NCI-H2081 (cell line): ENCODE measurements around the gene CLASRP.
"Not testable (repeated sequence)": the region's sequence is repeated elsewhere in the genome, so short reads cannot be mapped to it uniquely, and the experiment has no call there.

Experiments
- DNase-seq, 2 experiments: peaks; one replicate each; lab custom pipeline; 2025; lab: John Stamatoyannopoulos, UW

Gene CLASRP, protein sequence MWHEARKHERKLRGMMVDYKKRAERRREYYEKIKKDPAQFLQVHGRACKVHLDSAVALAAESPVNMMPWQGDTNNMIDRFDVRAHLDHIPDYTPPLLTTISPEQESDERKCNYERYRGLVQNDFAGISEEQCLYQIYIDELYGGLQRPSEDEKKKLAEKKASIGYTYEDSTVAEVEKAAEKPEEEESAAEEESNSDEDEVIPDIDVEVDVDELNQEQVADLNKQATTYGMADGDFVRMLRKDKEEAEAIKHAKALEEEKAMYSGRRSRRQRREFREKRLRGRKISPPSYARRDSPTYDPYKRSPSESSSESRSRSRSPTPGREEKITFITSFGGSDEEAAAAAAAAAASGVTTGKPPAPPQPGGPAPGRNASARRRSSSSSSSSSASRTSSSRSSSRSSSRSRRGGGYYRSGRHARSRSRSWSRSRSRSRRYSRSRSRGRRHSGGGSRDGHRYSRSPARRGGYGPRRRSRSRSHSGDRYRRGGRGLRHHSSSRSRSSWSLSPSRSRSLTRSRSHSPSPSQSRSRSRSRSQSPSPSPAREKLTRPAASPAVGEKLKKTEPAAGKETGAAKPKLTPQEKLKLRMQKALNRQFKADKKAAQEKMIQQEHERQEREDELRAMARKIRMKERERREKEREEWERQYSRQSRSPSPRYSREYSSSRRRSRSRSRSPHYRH

GRCh38 chr19:45038931-45039893 is at the start of gene CLASRP:
Gene CLASRP (plus strand): TSS chr19:45039045. CDS start chr19:45040213, 1,168 bp downstream.
- DNase-seq, result peak; percentile 81 to 89

DNA sequence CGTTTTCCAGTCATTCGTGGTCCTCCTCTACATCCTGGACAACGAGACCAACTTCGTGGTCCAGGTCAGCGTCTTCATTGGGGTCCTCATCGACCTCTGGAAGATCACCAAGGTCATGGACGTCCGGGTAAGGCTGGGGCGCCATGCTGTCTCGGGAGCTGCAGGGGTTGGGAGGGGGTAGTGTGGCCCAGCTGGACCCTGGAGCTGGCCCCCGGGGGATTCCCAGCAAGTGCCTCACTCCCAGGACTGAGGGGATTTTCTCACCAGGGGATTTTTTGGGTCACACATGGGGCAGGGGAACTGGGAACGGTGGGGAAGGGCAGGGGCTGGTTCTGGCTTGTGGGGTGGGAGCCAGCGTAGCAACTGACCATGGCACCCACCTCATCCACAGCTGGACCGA is 48.4 kb upstream of the CLASRP start:
- DNase-seq, result no peak

- DNase-seq, result no peak
These were observed 47.9 kb upstream of the CLASRP start for GRCh38 chr19:44990966-44991365.

GRCh38 chr19:44992336-44993163 is 46.3 kb upstream of the CLASRP start:
- DNase-seq, result no peak

DNA sequence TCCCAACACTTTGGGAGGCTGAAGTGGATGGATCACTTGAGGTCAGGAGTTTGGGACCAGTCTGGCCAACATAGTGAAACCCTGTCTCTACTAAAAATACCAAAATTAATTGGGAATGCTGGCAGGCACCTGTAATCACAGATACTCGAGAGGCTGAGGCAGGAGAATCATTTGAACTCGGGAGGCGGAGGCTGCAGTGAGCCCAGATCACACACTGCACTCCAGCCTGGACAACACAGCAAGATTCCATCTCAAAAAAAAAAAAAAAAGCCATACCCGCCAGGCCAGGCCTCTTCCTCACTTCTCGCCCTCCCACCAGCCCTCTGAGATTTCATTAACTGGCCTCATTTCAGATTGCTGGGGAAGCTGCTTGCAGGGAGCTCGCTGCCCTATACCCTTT is 45.3 kb upstream of the CLASRP start:
- no peak for DNase-seq

DNA sequence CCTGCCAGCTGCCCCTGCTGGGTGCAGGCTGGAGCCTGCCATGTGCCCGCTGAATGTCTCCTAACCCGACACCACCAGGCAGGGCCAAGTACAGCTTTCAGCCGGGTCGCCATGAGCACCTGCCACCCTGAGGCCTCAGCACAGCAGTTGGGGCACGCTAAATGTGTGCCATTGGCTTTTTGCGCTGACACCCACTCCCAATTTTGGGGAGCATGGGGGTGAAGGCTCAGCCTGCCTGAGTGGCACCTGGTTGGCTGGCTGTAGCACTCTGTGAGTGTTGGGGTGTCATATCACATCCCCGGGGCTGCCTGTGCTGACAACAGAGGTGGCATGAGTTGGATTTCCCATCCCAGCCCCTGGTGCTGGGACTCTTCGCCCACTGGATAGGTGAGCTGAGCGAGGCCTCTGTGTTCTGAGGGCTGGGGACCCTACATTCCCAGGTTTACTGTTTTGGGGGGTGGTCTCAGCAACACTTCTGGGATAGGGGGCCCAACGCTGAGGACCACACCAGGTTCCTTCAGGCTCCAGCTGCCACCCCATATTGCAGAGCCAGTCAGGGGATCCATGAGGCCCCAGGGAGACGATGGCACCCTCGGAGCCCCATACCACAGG is 44.8 kb upstream of the CLASRP start:
- DNase-seq, result no peak

GRCh38 chr19:44998025-44998424 is 40.8 kb upstream of the CLASRP start:
- DNase-seq, result no peak

- DNase-seq, result not testable (repeated sequence)
These were observed 39.5 kb upstream of the CLASRP start for GRCh38 chr19:44999131-44999925.

DNA sequence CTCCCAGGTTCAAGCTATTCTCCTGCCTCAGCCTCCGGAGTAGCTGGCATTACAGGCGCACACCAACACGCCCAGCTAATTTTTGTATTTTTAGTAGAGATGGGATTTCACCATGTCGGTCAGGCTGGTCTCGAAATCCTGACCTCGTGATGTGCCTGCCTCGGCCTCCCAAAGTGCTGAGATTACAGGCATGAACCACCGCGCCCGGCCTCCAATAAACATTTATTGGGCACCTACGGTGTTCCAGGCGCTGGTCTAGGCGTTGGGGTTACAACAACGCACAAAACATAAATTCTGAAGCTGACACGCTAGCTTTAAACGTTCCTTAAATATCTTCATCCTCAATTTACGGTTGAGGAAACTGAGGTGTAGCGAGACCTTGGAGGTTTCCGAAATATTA is 38.2 kb upstream of the CLASRP start:
- DNase-seq, result not testable (repeated sequence)

GRCh38 chr19:45001087-45001739 is 37.6 kb upstream of the CLASRP start, which contains the start of gene RELB:
Gene RELB (plus strand): TSS chr19:45001464. CDS start chr19:45001580, 116 bp downstream.
- peak; percentile 78 to 83 for DNase-seq

DNA sequence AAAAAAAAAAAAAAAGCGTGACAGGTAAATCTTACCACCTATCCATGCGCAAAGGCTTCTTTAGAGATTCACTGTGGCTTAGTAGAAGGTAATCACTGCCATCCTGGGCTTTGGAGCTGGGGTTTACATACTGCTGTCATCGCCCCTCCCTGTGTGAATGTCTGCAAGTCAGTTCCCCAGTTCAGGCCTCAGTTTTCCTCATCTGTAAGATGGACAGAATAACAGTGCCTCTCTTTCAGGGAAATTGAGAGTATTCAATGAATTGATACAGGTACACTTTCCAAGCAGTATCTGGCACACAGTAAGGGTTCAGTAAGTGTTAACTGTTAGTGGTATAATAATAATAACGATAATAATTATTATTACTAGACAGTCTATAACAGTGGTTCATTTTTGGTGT is 35.4 kb upstream of the CLASRP start:
- DNase-seq, result no peak

GRCh38 chr19:45005787-45006186 is 33.1 kb upstream of the CLASRP start:
- no peak for DNase-seq

- DNase-seq, result no peak
These were observed 30.3 kb upstream of the CLASRP start for GRCh38 chr19:45008552-45008951.

GRCh38 chr19:45009625-45010255 is 29.1 kb upstream of the CLASRP start:
- DNase-seq, result no peak

GRCh38 chr19:45010306-45010705 is 28.5 kb upstream of the CLASRP start:
- DNase-seq, result no peak

GRCh38 chr19:45011959-45012358 is 26.9 kb upstream of the CLASRP start:
- DNase-seq, result no peak

GRCh38 chr19:45016388-45017314 is 22.2 kb upstream of the CLASRP start:
- DNase-seq, result peak; percentile 49 to 65

- no peak for DNase-seq
These were observed 19.7 kb upstream of the CLASRP start for GRCh38 chr19:45019187-45019586.
